Activated CD4-positive, alpha-beta T cell treated with anti-CD3 and anti-CD28 coated beads, Interleukin-2, amount 10 ng/mL, durations not matched to agents 7 days and 5 days (primary cell): Measurements from ENCODE around the gene KANTR. TPM values are rescaled to one million over a fixed set of nuclear protein-coding genes. Genes with fewer than 3 reads are reported as not detected.

Source experiments
- CTCF ChIA-PET: fragments of 350-600 bp; sonication (Branson Sonifier 250); formaldehyde crosslinking; loops from one replicate; lab custom pipeline; 2021; ENCODE audit warnings: antibody characterized with exemption; lab: Charles Lee
- POLR2A ChIA-PET: fragments of 350-600 bp; sonication (Branson Sonifier 250); formaldehyde crosslinking; loops from one replicate; lab custom pipeline; 2021; ENCODE audit warnings: antibody characterized with exemption; lab: Charles Lee
- DNase-seq: peaks from one replicate; pipeline ENCODE4 v3.0.0-alpha.2; 2020
- H3K27ac Mint-ChIP-seq: one replicate; pipeline ENCODE4 v1.8.0; 2021; ENCODE audit warnings: mild to moderate bottlenecking, moderate library complexity, mixed read lengths
- H3K27me3 Mint-ChIP-seq: one replicate; pipeline ENCODE4 v1.8.0; 2021; ENCODE audit warnings: mixed read lengths
- H3K36me3 Mint-ChIP-seq: one replicate; pipeline ENCODE4 v1.8.0; 2021; ENCODE audit warnings: low read depth, mixed read lengths
- H3K4me1 Mint-ChIP-seq: one replicate; pipeline ENCODE4 v1.8.0; 2021; ENCODE audit warnings: mixed read lengths
- H3K4me3 Mint-ChIP-seq: one replicate; pipeline ENCODE4 v1.8.0; 2021; ENCODE audit warnings: mild to moderate bottlenecking, moderate library complexity, mixed read lengths
- H3K9me3 Mint-ChIP-seq: one replicate; pipeline ENCODE4 v1.8.0; 2021; ENCODE audit warnings: mixed read lengths
- total RNA-seq, 2 experiments: library from RNA; stranded (reverse); gene quantifications; one replicate each; pipeline ENCODE4 v1.2.3, GENCODE V29; 2021

Gene KANTR
- total RNA-seq, 2 experiments from 2014 or later = 9.7 to 10.5 TPM

GRCh38 chrX:53084863-53085262 lies 9.1 kb upstream of the KANTR start:
- DNase-seq = no peak
- Mint-ChIP-seq H3K27me3 (no peaks in the 10 kb centered on the region), H3K27ac (no peak overlapping the region), H3K4me3 (no peak overlapping the region), H3K36me3 (peaks cover 17% of the 10 kb centered on the region), H3K9me3 (no peaks in the 10 kb centered on the region), H3K4me1 (peaks cover 54% of the 10 kb centered on the region)
- POLR2A ChIA-PET = no interaction called here
- CTCF ChIA-PET = no interaction called here

- no peak for DNase-seq
- peaks cover 17% of the 10 kb centered on the region for H3K36me3 Mint-ChIP-seq
- H3K27ac Mint-ChIP-seq = no peak overlapping the region
- H3K4me1 Mint-ChIP-seq = peaks cover 51% of the 10 kb centered on the region
- H3K4me3 Mint-ChIP-seq = no peak overlapping the region
- H3K9me3 Mint-ChIP-seq = no peaks in the 10 kb centered on the region
- H3K27me3 Mint-ChIP-seq = no peaks in the 10 kb centered on the region
- ChIA-PET CTCF (no interaction called here), POLR2A (no interaction called here)
These were observed 8.2 kb upstream of the KANTR start for GRCh38 chrX:53085661-53086229.

GRCh38 chrX:53086464-53086863 lies 7.5 kb upstream of the KANTR start:
- ChIA-PET POLR2A (no interaction called here), CTCF (no interaction called here)
- no peaks in the 10 kb centered on the region for H3K9me3 Mint-ChIP-seq
- DNase-seq = no peak
- H3K36me3 Mint-ChIP-seq = peaks cover 17% of the 10 kb centered on the region
- H3K4me1 Mint-ChIP-seq = peaks cover 48% of the 10 kb centered on the region
- no peak overlapping the region for H3K4me3 Mint-ChIP-seq
- no peaks in the 10 kb centered on the region for H3K27me3 Mint-ChIP-seq
- H3K27ac Mint-ChIP-seq = no peak overlapping the region

GRCh38 chrX:53087388-53087831 lies 6.5 kb upstream of the KANTR start:
- peaks cover 17% of the 10 kb centered on the region for H3K36me3 Mint-ChIP-seq
- no peak for DNase-seq
- H3K4me1 Mint-ChIP-seq = peaks cover 47% of the 10 kb centered on the region
- no peaks in the 10 kb centered on the region for H3K9me3 Mint-ChIP-seq
- POLR2A ChIA-PET = no interaction called here
- no peak overlapping the region for H3K4me3 Mint-ChIP-seq
- CTCF ChIA-PET = no interaction called here
- H3K27me3 Mint-ChIP-seq = no peaks in the 10 kb centered on the region
- H3K27ac Mint-ChIP-seq = peak overlapping the region; percentile 46

GRCh38 chrX:53088136-53088974 lies 5.6 kb upstream of the KANTR start:
- CTCF ChIA-PET = interaction anchor here (0.7 to 1.2 kb wide), 2 partner anchors 11 to 47 kb away, joined by 3 to 4 read pairs; no protein-coding TSS in a partner anchor
- Mint-ChIP-seq H3K4me1 (peaks cover 42% of the 10 kb centered on the region), H3K27ac (peak overlapping the region; percentile 82), H3K9me3 (no peaks in the 10 kb centered on the region), H3K27me3 (no peaks in the 10 kb centered on the region), H3K4me3 (peak overlapping the region; percentile 76), H3K36me3 (peaks cover 17% of the 10 kb centered on the region)
- POLR2A ChIA-PET = no interaction called here
- DNase-seq = peak; percentile 56

- Mint-ChIP-seq H3K9me3 (no peaks in the 10 kb centered on the region), H3K4me3 (peak overlapping the region; percentile 76), H3K36me3 (peaks cover 15% of the 10 kb centered on the region), H3K4me1 (peaks cover 33% of the 10 kb centered on the region), H3K27ac (peak overlapping the region; percentile 25), H3K27me3 (no peaks in the 10 kb centered on the region)
- CTCF ChIA-PET = interaction anchor here (0.7 to 1.2 kb wide), 5 partner anchors 12 to 138 kb away, joined by 3 to 4 read pairs (median 3); no protein-coding TSS in a partner anchor
- POLR2A ChIA-PET = no interaction called here
- DNase-seq = peak; percentile 42
These were observed 4.6 kb upstream of the KANTR start for GRCh38 chrX:53089224-53089842.

- no peak overlapping the region for H3K27ac Mint-ChIP-seq
- CTCF ChIA-PET = interaction anchor here (0.8 to 1.0 kb wide), 3 partner anchors 18 to 138 kb away, joined by 3 read pairs; no protein-coding TSS in a partner anchor
- H3K9me3 Mint-ChIP-seq = no peaks in the 10 kb centered on the region
- peaks cover 10% of the 10 kb centered on the region for H3K36me3 Mint-ChIP-seq
- H3K4me3 Mint-ChIP-seq = no peak overlapping the region
- DNase-seq = no peak
- no peaks in the 10 kb centered on the region for H3K27me3 Mint-ChIP-seq
- peaks cover 37% of the 10 kb centered on the region for H3K4me1 Mint-ChIP-seq
- POLR2A ChIA-PET = no interaction called here
These were observed 4.0 kb upstream of the KANTR start for GRCh38 chrX:53089925-53090324.

GRCh38 chrX:53091354-53091753 lies 2.6 kb upstream of the KANTR start:
- no peak for DNase-seq
- Mint-ChIP-seq H3K4me3 (no peak overlapping the region), H3K36me3 (peaks cover 5% of the 10 kb centered on the region), H3K27ac (no peak overlapping the region), H3K9me3 (no peaks in the 10 kb centered on the region), H3K27me3 (no peaks in the 10 kb centered on the region), H3K4me1 (peaks cover 40% of the 10 kb centered on the region)
- POLR2A ChIA-PET = no interaction called here
- CTCF ChIA-PET = no interaction called here

GRCh38 chrX:53093177-53093655 lies 726 bp upstream of the KANTR start:
- peak overlapping the region; percentile 88 for H3K4me3 Mint-ChIP-seq
- POLR2A ChIA-PET = no interaction called here
- CTCF ChIA-PET = no interaction called here
- no peaks in the 10 kb centered on the region for H3K9me3 Mint-ChIP-seq
- H3K27me3 Mint-ChIP-seq = no peaks in the 10 kb centered on the region
- peak; percentile 79 for DNase-seq
- H3K27ac Mint-ChIP-seq = peak overlapping the region; percentile 92
- peaks cover 31% of the 10 kb centered on the region for H3K4me1 Mint-ChIP-seq
- peaks cover 3% of the 10 kb centered on the region for H3K36me3 Mint-ChIP-seq

DNA sequence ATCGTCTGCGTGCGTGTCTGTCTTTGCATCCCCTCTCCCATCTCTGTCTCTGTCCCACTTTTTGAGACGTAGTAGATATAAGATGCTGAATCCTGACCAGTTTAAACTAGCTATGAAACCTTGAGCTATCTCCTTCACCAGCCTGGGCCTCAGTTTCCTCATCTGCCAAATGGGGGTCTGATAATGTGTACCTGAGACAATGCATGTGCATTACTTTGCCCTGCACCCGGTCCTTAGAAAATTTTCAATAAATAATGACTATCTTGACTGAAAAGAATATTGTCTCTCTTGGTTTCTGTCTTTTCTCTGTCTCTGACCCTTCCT lies 602 bp downstream of the KANTR start:
- peak overlapping the region; percentile 92 for H3K27ac Mint-ChIP-seq
- no peak for DNase-seq
- H3K9me3 Mint-ChIP-seq = no peaks in the 10 kb centered on the region
- POLR2A ChIA-PET = no interaction called here
- peaks cover 19% of the 10 kb centered on the region for H3K4me1 Mint-ChIP-seq
- H3K27me3 Mint-ChIP-seq = no peaks in the 10 kb centered on the region
- H3K36me3 Mint-ChIP-seq = peaks cover 6% of the 10 kb centered on the region
- CTCF ChIA-PET = no interaction called here
- peak overlapping the region; percentile 88 for H3K4me3 Mint-ChIP-seq

DNA sequence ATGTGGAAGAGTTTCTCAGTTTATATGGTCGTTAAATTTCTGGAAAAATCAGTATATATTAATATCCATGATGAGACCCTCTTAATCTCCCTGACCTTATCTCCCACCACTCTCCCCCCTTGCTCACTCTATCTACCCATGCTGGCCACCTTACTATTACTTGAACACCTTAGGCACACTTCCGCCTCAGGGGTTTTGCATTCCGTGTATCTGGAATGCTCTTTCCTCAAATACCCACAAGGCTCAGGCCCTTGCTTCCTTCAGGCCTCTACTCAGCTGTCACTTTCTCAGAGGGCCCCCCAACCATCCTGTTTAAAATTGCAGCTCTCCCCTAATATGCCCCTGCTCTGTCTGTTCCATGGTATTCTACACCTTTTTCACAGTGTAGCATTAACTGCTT lies 1.9 kb downstream of the KANTR start:
- ChIA-PET CTCF (no interaction called here), POLR2A (no interaction called here)
- H3K4me3 Mint-ChIP-seq = no peak overlapping the region
- DNase-seq = no peak
- peaks cover 19% of the 10 kb centered on the region for H3K4me1 Mint-ChIP-seq
- no peak overlapping the region for H3K27ac Mint-ChIP-seq
- H3K27me3 Mint-ChIP-seq = no peaks in the 10 kb centered on the region
- H3K36me3 Mint-ChIP-seq = peaks cover 8% of the 10 kb centered on the region
- no peaks in the 10 kb centered on the region for H3K9me3 Mint-ChIP-seq

DNA sequence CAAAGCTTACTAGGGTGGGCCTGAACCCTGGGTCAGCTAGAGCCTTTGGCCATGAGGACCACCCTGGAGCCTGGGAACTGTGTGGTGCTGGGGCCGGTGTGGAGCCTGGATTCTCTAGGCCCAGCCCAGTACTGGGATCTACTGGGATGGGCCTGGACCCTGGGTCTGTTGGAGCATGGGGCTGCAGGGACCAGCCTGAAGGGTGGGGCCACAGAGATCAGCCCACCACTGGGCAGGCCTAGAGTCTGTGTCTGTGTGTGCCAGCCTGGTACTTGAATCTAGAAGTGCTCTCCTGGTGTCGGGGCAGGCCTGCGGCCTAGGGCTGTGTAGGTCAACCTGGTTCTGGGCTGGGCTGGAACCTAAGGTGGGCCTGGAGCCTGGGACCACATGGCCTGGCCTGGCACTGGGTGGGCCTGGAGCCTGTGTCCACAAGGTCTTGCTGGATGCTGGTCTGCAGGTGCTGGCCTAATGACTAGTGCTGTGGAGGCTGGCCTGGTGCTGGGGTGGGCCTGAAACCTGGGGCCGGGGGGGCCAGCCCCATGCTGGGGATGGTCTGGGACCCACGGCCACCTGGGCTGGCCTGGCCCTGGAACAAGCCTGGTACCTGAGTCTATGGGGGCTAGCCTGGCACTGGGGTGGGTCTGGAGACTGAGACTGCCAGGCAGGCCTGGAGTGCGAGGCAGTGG lies 21.1 kb downstream of the KANTR start:
- peaks cover 15% of the 10 kb centered on the region for H3K4me1 Mint-ChIP-seq
- peak overlapping the region; percentile 36 for H3K27ac Mint-ChIP-seq
- H3K36me3 Mint-ChIP-seq = peaks cover 6% of the 10 kb centered on the region
- H3K4me3 Mint-ChIP-seq = no peak overlapping the region
- ChIA-PET CTCF (no interaction called here), POLR2A (no interaction called here)
- no peak for DNase-seq
- H3K9me3 Mint-ChIP-seq = no peaks in the 10 kb centered on the region
- H3K27me3 Mint-ChIP-seq = no peaks in the 10 kb centered on the region

DNA sequence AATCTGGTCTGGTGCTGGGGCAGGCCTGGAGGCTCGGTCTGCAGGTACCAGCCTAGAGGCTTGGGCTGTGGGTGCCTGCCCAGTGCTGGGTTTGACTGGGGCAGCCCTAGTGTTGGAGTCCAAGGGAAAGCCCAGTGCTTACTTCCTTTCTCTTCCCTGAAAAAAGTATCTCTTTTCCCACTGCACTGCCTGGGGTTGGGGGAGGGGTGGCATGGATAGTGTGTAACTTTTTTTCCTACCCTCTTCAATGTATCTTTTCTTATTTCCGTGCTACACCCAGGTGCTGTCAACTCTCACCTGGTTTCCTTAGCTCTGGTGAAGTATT lies 21.6 kb downstream of the KANTR start:
- Mint-ChIP-seq H3K27ac (peak overlapping the region; percentile 36), H3K4me3 (no peak overlapping the region), H3K9me3 (no peaks in the 10 kb centered on the region), H3K4me1 (peaks cover 15% of the 10 kb centered on the region), H3K36me3 (peaks cover 6% of the 10 kb centered on the region), H3K27me3 (no peaks in the 10 kb centered on the region)
- ChIA-PET POLR2A (no interaction called here), CTCF (no interaction called here)
- DNase-seq = no peak
